Activated CD8-positive, alpha-beta memory T cell treated with anti-CD3 and anti-CD28 coated beads for 48 hours (primary cell): ENCODE measurements around the gene RAPGEF6.

ENCODE experiments used
- DNase-seq, 3 experiments: peaks; one replicate each; pipeline ENCODE4 v3.0.0-alpha.2; 2020; ENCODE audit warnings: low read depth in 2 of 3, low spot score in 2 of 3

The RAPGEF6 gene

DNA sequence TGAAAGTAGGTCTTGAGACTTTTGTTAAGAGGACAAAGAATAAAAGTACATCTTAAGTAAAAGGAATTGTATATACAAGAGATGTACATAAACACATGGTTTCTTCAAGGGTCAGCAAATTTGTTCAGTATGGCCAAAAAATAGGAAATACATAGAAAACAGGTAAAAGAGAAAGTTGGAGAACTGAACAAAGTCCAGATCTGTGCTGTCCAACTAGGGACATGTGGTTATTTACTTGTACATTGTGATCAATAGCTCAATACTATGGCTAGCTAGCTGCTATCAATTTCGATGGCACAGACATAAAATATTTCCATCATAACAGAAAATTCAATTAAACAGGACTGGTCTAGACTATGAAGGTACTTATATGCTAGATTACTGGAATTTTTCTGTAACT, 92.3 kb downstream of the RAPGEF6 start:
- no peak for DNase-seq

DNA sequence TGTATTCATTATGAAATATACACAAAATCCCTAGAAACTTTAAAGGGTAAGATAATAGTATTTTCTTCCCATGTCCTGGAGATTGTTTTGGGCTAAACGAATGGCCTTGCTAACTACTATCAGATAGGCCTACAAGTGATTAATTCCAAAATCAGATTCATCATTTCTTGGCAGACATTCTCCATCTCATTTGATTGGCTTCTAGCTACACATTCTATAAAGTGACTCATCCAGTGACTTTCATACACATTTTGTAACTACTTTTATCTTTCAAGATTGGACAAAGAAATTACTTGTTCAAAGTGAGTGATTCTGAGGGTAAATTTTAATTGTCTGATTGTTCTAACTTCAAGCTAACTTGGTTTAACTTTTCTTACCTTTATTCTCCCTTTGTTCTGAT, 93.3 kb downstream of the RAPGEF6 start:
- no peak for DNase-seq

DNA sequence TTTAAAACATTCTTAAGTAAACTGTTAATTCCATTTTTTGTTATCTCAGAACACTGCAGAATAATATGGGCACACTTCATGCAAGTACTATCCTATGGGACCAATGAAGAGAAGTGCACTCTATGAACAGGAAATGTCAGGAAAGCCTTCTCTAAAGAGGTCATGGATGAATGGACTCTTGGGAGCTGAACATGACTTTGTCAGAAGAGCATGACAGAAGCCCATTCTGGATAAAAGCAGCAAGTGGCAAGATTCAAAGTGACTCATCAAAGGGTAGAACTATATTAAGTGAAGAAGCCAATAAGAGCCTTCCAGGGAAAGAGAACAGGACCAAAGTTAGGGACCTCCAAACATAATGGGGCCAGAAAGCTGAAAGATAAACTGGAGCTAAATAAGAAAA, 94.0 kb downstream of the RAPGEF6 start:
- DNase-seq: no peak

DNA sequence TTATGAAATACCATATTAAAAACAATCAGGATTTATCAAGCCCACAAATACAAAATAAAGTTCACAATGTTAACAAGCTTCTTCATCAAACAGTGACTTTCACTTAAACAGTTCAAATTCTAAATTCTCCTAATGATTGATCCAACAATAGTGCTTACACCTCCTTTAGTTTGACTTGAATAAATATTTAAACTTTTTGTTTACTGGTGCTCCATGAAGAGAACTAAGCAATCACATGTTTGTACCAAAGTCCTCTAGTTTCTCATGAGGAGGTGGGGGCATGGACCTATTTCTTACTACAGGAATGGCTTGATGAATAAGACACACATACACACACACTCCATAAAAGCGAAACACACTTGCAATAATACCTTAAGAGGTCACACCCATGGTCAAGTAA, 95.8 kb downstream of the RAPGEF6 start:
- DNase-seq: no peak

DNA sequence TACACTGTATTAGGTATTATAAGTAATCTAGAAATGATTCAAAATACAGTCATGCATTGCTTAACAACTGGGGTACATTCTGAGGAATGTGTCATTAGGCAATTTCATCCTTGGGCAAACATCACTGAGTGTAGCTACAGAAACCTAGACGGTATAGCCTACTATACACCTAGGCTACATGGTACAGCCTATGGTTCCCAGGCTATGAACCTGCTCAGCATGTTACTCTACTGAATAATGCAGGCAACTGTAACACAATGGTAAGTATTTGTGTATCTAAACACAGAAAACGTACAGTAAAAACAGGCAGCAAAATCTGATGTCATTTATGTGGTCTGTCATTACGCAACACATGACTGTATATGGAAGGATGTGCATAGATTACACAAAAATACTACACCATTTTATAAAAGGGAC, 96.8 kb downstream of the RAPGEF6 start:
- no peak for DNase-seq

DNA sequence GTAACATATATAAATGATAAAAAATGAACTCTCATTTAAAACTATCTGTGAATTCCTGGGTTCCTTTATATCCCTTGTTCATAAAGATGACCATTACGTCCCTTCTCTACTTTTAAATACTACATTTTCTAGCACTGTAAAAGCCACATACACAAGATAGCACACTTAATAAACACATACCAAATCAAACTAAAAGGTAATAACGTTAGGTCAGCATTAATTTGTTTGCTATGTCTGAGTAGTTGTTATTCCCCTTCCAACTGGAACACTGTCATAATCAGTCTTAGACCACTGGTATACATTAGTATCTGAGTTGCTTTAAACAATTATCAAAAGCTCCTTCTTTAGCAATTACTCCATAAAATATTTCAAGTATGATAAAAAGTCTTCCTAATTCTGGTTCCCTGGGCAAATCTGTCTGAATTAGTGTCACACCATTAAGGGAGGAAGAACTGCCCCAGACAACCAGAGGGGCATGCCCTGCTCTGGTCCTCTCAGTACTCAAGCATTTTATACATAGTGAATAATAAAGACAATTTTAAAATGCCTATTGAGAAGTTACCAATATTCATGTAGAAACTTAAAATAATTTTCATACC, 98.1 kb downstream of the RAPGEF6 start:
- DNase-seq: no peak

DNA sequence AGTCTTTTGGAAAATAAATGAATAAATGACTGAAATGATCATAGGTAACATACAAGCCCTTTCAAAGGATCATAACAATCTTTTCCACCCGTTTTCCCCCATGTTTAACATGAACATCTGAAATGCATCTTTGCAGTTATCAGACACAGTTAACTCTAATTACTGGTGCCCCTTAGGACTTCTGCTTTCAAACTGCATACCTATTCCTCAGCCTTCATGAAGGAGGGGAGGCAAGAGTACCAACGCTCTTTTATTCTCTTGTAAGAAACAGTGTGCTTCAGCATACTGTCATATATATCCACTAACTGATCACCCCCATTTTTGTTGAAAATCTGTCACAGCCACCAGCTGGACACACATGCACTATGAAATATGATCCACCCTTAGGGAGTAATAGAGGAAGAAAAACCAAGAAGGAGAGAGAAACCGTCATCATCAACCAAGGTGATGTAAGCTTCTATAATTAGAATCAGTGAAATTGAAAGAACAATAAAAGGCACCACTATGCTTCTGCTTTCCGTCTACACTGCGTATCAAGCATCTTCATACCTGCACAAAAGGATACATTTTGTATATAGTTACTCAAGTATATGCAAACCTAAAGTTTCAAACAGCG, 98.7 kb downstream of the RAPGEF6 start:
- no peak for DNase-seq

DNA sequence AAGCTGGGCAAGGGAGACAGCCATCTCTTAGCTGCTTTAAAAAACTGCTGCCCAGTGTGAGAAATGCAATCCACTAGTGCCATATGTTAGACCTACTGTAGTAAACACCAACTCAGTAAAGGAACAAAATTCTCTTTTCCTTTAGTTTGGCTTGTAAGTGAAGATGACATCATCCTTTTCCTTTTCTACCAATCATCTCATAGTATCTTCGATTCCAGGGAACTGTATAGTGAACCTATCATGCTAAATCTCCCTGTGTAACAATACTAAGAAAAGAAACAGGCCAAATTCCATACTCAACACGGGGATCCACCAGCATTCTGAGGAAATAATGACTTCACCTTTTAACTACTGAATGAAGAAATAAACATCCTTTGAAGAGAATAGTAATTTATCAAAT, 100.1 kb downstream of the RAPGEF6 start:
- DNase-seq: no peak

DNA sequence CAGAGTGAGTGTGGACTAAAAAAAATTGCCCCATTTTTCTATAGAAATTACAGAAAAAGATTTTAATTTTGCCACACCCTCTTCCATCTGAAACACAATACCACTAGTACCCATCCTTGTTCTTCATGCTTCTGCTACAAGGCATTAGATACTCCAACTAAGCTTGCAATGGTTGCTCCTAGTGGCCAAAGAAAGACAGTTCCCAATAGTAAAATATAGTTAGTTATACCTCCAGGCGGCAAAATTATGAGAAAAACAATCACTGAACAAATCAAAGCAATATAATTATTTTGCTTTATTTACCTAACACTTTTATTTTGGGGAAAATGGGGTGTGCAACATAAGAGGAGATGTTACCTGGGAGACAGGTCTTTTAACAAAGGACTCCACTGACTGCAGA, 101.2 kb downstream of the RAPGEF6 start:
- no peak for DNase-seq

DNA sequence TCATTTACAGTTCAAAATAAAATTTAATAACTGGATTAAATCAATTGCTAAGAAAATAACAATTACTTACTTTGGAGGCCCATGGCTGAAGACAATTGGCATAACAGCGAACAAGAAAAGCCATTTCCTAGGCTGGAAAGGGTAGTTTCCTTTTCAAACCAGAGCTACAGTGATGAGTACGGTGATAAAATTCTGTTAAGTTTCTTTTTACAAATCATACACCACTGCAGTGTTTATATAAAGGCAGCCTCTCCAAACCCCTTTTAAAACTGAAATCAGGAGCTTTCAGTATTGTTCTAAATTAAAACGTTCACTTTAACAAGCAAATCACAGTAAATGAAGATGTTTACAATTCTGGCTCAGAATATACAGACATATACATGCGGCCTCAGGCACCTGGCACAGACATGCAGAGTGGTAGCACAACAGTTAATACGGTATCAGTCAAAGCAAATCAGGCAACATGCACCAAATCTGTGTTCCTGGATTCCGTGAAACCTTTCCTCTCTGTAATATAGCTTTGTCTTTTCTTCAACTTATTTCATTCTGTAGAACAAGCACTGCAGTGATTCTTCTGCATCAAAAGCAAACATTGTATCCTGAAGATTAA, 102.9 kb downstream of the RAPGEF6 start:
- DNase-seq: no peak

DNA sequence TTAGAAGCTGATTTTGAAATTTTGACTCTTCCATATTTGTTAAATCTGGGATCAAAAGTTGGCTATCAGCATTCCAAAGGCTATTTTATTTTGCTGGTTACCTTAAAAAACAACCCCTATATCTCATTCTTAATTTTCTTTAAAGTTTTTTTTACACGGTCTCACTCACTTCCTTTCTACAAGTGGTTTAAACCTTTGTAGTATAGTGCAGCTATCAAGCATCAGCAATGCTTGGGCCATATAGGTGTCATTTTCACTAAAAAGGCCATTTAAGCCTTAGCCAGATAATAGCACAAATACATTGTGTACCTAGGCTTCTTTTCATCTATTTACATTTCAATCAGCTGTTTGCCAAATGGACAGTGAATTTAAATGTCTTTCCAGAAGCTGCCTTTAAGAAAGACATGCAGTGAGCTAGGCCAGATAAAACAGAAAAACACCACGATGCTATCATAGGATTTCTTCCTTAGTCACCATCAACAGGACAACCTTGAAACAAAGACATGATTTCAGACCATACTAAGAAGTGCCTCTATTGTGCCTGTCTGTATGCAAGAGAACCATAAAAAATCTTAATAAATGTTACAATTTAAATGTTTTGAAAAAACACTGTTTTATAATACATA, 104.2 kb downstream of the RAPGEF6 start:
- DNase-seq: no peak

DNA sequence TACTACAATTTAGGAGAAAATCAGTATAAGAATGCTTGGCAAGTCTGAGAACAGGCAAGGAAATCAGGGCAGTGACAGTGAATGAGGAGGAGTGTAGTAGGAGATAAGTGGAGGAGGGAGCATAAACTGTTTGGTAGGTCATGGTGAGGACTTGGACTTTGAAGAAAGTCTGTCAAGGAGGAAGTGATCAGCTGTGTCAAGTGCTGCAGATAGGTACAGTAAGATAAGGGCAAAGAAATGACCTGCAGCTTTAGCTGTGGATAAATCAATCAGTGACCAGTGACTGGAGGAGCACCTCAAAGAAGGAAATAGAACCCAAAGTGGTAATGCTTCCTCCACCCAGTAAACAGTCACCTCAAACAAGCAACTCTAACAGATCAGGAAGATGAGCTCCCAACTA, 106.3 kb downstream of the RAPGEF6 start:
- DNase-seq: no peak

DNA sequence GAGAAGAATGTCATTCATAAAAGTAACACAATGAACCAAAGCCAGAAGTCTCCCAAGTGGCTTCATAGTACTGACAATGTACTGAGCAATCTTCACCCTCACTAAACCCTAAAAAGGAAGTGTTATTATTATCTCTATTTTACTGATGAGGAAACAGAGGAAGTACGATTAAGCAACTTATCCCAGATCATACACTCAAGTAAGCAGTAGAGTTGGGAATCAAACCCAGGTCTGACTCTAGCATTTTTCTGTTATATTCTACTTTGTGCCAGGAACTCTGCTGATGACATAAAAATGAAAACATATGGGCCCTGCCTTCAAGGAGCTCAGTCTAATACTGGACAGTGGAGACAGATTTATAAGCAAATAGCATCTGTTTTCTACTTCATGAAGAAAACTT, 109.2 kb downstream of the RAPGEF6 start:
- DNase-seq: no peak

DNA sequence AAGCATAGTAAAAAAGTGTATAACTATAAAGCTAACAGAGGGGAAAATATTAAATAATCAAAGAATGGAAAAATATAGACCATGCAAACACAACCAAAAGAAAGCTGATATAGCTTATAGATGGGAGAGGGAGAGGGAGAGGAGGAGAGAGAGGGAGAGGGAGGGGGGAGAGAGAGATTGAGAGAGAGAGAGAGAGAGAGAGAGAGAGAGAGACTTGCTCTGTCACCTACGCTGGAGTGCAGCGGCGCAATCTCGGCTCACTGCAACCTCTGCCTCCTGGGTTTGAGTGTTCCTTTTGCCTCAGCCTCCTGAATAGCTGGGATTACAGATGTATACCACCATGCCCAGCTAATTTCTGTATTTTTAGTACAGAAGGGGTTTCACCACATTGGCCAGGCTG, 110.6 kb downstream of the RAPGEF6 start:
- no peak for DNase-seq

DNA sequence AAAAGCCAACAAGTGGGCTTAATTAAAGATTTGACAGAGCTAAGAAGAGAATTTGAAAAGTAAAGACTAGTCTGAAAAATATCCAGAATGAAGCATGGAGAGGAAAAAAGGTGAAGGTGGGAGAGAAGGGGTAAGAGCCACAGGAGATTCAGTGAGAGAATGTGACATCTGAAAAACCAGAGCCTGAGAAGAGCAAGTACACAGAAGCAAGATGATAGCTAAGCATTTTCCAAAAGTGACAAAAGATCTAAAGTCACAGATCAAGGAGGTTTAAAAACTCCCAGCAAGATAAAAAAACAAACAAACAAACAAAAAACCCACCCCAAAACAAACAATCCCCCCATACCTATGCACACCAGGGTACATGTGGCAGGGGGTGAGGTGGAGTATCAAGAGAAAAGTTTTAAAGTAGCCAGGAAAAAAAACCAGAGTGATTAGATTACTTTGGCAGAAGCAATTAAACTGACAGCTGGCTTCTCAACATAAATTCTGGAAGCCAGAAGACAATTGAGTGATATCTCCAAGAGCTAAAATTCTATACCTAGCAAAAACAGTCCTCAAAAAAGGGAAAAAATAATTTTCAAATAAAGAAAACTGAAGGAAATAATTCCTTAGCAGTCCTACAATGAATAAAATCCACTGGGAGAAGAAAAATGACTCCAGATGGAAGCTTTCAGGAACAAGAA, 111.4 kb downstream of the RAPGEF6 start:
- no peak for DNase-seq

DNA sequence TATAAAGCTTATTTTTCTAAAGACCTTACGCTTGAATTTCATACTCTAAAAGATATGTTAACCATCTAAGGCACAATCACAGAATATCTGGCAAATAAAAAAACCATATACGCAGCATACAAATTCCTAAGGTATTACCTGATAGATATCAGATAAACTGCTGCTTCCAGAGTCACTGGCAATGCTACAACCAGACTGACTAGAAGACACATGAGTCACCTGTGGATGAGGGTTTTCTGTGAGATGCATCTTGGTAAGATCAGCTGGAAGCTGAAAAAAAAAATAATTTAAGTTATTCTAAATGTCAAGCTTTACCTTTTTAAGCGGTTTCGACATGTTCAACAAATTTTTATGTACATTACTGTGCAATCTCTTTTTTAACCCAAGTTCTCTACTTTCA, 113.8 kb downstream of the RAPGEF6 start:
- DNase-seq: no peak

DNA sequence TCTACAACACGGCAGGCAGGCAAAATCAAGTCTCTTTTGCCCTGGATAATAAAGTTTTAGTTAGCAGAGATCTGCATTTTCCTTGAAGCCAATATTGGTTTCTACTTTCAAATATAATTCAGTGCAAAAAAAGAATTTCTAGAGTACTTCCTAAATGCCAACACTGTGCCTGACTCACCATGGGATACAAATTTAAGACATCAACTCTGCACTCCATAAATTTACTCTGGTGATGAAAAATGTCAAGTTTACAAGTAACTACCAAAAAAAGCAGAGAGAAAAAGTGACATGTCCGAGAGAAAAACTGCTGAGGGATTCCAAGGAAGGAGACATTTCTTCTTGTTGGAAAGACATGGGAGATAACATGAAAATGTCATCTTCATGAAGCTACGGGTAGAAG, 119.7 kb downstream of the RAPGEF6 start:
- DNase-seq: no peak

DNA sequence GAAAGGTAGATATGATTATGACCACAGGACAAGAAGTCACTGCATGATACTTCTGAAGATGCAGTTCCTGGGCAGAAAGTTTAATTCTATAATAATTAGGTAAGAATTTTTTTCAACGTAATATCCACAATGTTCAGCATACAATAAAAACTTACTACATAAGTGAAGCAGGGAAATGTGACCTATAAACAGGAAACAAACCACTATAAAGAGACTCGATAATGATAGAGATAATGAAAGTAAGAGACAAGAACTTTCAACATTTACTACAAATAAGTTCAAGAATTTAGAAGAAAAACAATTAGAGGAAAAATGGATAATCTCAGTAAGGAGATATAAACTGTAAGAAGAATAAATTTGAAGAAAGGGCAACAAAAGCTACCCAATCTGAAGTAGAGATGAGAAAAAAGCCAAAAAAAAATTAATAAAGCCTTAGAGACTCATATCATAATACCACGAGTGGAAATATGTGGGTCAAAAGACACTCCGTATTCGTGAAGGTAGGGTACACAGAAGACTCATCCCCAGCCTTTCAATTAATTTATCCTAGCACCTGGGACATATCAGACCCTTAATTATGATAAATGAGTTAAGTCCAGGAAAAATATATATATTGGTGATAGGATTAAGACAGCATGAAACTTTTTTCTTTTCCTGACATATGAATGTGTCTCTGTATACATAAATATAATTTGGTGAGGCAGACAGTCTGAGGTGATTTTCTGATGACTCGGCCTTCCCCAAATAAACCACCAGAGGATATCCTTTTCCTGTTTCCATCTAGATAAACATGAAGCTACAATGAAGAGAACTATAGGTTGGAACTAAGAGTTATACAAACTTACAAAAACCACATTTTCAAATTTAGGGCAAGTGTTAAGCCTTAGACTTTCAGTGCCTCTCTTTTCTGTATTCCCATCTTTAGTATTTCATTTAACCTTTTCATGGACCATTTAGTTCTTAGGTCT, 120.4 kb downstream of the RAPGEF6 start:
- DNase-seq: no peak

DNA sequence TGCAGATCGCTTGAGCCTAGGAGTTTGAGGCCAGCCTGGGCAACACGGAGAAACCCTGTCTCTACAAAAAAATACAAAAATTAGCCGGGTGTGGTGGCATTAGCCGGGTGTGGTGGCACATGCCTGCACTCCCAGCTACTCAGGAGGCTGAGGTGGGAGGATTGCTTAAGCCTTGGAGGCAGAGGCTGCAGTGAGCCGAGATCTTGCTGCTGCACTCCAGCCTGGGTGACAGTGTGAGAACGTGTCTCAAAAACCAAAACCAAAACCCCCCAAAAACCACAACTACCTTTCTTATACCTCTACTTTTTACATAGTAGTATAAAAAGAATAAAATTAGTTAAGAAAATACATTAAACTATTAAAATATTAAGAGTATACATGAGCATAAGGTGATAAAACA, 121.2 kb downstream of the RAPGEF6 start:
- DNase-seq: peak in 1 of 3 experiments; percentile 3

DNA sequence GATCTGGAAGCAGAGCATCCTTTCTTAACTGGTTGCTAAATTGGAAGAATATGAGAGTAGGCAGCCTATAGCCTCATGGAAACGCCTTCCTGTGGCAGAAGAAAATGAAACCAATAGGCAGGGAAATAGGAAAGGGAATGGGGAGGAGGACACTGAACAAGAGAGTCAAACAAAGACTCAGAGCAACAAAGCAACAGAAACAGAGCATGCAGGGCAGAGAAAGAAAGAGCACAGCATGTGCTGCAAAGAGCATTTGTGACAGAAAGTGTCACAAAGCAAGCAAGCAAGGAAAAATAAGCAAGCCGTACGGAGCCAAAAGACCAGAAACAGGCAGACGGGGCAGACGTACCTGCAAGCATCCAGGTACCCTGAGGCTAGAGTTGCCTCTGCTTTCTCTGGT, 123.1 kb downstream of the RAPGEF6 start:
- DNase-seq: no peak

DNA sequence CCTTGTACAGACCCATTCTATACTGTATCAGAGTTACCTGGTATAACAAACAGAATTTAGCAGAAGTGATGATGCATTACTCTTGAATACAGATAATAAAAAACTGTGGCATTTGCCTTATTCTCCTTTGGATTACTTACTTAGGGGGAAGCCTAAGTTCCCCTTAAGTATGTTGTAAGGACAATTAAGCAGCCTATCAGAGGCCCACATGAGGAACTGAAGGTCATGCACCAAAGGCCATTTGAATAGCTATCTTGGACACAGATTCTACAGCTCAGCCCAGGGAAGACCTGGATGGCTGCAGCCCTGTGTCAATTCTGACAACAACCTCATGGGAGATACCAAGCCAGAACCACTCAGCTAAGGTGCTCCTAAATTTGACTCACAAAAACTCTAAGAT, 125.2 kb downstream of the RAPGEF6 start:
- DNase-seq: no peak
